DMS114 treated with DMSO at 0.1 percent for 48 hours (cell line): ENCODE measurements around the gene FANCD2OS.
"Not testable (repeated sequence)": the region's sequence is repeated elsewhere in the genome, so short reads cannot be mapped to it uniquely, and the experiment has no call there.

ENCODE experiments used
- DNase-seq: peaks from one replicate; lab custom pipeline; 2025; ENCODE audit not compliant: unreplicated experiment; lab: John Stamatoyannopoulos, UW

Gene FANCD2OS, protein sequence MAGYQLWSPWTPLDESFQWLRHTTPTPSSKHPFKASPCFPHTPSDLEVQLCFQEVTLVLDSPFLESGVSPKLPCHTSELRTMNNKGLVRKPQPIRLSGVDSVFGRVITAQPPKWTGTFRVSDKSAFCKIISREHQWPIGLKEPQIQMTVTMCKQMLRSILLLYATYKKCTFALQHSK

DNA sequence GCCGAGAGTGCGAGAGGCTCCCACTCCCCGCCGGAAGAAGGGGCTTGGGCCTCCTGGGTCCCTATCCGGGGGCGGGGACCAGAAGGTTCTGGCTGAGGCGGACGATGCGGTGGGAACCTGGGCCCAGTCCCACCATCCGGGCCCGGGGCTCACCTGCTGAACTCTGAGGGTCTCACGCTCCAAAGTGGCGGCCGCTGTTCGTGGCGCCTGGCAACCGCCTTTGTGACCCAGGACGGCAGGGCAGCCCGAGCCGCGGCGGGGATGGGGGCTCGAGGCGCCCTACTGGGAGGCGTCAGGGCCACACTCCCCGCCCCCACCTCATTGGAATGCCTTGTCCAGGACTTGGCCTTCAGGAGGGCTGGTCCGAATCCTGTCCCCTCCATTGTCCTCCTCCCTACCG, at the start of gene FANCD2OS:
Gene FANCD2OS, minus strand, starts transcription at position 165 of the 400 bp plus-strand sequence. CDS start 3,481 bp downstream, outside the sequence.
- DNase-seq: no peak

DNA sequence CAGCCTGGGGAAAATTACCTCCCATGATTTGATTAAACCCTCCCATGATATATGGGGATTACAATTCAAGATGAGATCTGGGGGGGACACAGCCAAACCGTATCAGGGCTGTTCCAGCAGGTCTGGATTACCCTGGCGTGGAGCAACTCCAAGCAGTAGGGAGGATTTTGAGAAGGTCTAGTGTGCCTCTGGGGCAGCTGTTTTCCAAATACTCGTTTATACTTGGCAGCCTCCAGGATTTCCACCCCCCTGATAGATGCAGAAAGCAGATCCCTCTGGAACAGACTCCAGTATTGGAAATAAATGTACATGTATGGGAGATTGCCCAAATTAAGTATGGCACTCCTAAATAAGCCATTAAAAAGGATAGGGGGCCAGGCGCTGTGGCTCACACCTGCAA, 49.0 kb upstream of the FANCD2OS start:
- DNase-seq: no peak

DNA sequence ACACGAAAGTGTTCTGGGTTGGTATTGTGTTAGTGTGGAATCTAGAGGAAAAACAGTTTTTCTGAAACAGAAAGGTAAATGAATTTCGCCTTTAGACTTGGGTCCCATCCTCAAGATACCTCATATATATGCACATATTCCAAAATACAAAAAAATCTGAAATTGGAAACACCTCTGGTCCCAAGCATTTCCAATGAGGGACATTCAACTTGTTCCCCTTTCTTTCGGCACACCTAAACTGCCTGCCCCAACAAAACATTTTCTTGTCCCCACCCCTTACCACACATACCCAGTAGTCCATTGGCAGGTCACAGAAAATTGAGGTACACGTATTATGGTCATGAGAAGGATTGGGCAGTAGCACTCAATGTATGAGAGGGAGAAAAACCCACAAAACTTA, 47.6 kb upstream of the FANCD2OS start:
- DNase-seq: no peak

DNA sequence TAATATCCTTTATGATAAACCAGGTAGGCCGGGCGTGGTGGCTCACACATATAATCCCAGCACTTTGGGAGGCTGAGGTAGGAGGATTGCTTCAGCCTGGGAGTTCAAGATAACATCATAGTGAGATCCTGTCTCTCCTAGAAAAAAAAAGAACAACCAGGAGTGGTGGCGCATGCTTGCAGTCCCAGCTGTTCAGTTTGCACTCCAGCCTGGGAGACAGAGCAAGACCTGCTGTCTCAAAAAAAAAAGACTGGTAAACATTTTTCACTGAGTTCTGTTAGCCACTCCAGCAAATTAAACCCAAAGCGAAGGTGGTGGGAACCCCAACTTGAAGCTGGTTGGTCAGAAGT, 47.0 kb upstream of the FANCD2OS start:
- no peak for DNase-seq

DNA sequence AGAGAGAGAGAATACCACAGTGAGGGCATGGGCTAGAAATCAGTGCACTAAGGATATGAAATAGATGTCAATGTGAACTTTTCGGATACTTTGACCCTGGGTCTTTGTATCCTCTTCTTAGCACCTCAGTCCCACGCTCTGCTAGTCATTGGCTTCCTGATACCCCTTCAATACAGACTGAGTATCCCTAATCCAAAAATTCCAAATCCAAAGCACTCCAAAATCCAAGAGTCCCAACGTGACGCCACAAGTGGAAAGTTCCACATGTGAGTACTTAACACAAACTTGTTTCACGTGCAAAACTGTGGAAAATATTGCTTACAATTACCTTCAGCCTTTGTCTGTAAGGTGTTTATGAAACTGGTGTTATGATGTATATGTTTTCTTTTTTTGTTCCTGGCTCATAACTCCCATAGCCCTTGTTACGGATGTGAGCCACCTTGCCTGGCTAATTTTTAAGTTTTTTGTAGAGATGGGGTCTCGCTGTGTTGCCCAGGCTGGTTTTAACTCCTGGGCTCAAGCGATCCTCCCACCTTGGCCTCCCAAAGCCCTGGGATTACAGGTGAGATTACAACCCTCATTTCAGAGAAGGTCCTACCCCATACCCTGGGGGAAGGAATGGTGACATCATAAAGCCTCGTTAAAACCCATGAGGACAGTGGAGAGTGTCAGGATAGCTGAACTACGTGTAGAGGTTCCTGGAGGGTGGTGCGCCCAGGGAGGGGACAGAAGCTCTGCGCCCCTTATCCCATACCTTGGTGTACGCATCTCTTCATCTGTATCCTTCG, 46.5 kb upstream of the FANCD2OS start:
- DNase-seq: no peak

DNA sequence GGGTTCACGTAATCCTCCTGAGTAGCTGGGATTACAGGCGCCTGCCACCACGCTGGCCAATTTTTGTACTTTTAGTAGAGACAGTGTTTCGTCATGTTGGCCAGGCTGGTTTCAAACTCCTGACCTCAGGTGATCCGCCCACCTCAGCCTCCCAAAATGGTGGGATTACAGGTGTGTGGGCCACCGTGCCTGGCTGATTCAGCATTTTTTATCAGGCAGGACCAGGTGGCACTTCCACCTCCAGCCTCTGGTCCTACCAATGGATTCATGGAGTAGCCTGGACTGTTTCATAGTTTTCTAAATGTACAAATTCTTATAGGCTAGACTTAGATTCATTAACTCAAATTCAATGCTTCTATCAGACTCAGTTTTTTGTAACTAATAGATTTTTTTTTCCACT, 42.9 kb upstream of the FANCD2OS start:
- no peak for DNase-seq

DNA sequence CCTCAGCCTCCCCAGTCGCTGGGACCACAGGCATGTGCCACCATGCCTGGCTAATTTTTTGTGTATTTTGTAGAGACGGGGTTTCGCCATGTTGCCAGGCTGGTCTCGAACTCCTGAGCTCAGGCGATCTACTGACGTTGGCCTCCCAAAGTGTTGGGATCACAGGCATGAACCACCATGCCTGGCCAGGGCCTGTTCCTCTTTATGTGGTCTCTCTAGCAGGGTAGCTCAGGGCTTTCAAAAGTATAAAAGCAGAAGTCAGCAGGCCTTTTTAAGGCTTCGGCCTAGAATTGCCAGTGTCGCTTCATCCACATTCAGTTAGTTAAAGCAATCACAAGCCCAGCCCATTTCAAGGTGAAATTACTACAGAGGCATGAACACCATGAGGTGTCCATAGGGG, 41.2 kb upstream of the FANCD2OS start:
- no peak for DNase-seq

DNA sequence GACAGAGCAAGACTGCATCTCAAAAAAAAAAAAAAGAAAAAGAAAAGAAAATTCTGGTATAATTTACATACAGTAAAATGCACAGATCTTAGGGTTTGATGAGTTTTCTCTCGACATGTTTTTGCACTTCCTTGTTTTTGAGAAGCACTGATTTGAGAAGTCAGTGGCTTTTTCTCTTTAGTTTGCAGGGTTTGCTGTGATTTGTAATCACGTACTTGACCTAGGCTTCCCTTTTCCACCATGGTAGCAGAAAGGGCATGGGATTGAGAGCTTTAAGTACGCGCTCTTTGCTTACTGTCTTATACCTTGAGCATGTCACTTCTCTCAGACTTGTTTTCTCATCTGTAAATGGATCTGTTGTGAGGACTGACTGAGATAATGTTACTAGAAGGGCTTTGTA, 37.6 kb upstream of the FANCD2OS start:
- DNase-seq: no peak

DNA sequence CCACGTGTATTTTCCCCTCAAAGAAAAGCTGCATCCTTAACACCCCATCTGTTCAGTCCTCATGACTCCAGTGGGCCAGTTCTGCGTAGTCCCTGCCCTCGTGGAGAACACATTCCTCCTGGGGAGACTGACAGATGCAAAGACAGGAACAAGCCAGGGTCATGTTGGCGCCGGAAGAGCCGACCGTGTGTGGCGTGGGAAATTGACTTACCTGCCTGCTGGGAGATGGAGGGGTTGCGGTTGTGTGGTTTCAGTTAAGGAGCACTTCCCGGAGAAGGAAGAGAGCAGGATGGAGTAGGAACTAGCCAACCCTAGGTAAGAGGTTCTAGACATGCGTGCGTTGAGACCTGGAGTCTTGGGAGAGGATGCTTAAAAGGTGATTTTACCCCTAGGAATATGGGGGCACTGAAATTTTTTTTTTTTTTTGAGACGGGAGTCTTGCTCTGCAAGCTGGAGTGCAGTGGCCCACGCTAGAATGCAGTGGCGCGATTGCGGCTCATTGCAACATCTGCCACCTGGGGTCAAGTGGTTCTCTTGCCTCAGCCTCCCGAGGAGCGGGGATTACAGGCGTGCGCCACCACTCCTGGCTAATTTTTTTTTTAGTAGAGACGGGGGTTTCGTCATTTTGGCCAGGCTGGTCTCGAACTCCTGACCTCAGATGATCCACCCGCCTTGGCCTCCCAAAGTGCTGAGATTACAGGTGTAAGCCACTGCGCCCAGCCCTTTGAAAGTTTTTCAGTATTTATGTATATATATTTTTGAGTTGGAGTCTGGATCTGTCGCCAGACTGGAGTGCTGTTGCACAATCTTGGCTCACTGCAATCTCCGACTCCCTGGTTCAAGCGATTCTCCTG, 34.9 kb upstream of the FANCD2OS start:
- DNase-seq: no peak

DNA sequence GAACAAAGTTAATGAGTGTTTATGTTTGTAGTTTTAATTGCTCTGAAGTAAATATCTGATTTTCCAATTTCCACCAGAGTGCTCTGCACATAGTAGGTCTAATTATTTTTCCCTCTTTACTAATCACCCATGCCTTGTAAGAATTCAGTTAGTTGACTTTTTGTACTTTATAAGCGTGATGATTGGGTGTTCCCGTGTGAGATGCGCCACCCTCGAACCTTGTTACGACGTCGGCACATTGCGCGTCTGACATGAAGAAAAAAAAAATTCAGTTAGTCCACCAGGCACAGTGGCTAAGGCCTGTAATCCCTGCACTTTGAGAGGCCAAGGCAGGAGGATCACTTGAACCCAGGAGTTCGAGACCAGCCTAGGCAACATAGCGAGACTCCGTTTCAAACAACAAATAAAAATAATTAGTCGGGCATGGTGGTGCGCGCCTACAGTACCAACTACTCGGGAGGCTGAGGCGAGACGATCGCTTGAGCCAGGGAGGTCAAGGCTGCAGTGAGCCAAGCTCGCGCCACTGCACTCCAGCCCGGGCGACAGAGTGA, 33.0 kb upstream of the FANCD2OS start:
- DNase-seq: no peak

DNA sequence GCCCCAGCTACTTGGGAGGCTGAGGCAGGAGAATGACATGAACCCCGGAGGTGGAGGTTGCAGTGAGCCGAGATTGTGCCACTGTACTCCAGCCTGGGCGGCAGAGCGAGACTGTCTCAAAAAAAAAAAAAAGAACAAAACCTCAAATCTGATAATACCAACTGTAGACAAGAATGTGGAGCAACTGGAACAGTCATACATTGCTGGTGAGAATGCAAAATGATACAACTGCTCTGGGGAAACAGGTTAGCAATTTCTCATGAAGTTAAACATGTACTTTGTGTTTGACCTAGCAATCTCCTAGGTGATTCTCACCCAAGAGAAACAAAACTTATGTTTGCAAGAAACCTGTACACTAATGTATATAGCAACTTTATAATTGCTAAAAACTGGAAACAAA, 29.1 kb upstream of the FANCD2OS start:
- no peak for DNase-seq

DNA sequence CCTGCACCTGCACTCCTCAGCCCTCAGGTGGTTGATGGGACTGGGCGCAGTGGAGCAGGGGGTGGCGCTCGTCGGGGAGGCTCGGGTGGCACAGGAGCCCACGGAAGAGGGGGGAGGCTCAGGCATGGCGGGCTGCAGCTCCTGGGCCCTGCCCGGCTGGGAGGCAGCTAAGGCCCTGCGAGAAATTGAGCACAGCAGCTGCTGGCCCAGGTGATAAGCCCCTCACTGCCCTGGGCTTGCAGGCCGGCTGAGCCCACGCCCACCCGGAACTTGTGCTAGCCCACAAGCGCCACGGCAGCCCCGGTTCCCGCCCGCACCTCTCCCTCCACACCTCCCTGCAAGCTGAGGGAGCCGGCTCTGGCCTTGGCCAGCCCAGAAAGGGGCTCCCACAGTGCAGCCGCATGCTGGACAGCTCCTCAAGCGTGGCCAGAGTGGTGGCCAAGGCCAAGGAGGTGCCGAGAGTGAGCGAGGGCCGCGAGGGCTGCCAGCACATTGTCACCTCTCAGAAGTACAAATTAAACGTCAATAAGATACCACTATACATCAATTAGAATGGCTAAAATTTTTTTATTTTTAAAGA, 28.5 kb upstream of the FANCD2OS start:
- no peak for DNase-seq

DNA sequence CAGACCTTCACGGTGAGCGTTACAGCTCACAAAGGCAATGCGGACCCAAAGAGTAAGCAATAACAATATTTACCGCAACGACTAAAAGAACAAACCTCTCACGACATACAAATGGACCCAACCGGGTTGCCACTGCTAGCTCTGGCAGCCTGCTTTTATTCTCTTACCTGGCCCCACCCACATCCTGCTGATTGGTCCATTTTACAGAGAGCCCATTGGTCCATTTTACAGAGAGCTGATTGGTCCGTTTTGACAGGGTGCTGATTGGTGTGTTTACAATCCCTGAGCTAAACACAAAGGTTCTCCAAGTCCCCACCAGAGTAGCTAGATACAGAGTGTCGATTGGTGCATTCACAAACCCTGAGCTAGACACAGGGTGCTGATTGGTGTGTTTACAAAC, 27.8 kb upstream of the FANCD2OS start:
- DNase-seq: not testable (repeated sequence)

DNA sequence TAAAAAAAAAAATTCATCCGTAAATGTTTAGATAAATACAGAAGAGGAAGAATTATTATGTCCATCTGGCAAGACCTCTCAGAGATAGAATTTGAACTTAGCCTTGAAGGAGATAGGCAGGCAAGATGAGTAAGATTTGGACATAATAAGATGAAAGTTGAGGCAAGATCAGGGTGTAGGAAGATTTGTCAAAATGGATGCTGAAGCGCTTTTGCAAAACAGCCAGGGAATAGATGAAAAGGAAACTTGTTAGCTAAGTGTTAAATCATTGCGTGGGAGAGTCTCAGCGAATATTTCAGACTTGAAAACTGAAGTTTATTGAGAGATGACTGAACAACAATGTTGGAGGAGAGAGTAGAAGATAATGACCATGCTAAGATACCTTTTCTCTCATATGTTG, 14.7 kb upstream of the FANCD2OS start:
- no peak for DNase-seq

DNA sequence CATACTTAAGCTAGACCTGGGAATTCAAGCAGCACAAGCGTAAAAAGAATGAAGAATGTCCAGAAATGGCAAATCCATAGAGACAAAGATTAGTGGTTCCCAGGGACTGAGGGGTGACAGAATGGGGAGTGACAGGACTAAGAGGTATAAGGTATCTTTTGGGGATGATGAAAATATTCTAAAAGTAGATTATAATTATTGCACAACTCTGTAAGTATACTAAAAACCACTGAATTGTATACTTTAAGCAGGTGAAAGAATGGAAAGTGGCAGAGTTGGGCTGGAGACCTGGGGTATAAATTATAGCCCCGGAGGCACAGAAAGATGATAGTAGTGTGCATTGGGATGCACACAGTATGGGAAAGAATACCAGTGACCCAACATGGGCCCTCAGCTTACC, 13.0 kb upstream of the FANCD2OS start:
- no peak for DNase-seq

DNA sequence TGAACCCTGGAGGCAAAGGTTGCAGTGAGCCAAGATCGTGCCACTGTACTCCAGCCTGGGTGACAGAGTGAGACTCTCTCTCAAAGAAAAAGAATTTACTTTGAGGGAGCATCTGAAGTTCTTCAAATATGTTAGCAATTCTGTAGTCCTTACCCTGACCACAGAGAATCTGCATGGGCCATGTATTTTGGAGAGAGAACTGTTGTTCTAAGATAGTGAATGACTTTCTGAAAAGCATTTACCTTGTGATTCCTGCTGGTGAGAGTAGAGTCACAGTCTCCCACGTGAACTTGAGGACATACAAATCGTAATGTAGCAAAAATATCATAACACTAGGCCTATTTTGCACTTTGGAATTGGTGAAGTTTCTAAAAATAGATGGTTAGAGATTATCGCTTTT, 11.3 kb upstream of the FANCD2OS start:
- no peak for DNase-seq

DNA sequence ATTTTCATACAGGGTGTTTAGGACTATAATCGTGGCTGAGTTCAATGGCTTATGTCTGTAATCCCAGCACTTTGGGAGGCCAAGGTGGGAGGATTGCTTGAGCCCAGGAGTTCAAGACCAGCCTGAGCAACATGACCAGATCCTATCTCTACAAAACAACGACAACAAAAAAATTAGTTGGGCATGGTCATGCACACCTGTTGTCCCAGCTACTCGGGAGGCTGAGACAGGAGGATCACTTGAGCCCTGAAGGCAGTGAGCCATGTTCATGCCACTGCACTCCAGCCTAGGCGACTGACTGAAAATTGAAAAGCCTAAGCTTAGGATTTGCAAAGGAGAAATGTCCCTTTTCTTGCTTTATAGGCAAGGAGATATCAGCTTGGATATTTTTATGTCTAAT, 8.9 kb upstream of the FANCD2OS start:
- DNase-seq: no peak

DNA sequence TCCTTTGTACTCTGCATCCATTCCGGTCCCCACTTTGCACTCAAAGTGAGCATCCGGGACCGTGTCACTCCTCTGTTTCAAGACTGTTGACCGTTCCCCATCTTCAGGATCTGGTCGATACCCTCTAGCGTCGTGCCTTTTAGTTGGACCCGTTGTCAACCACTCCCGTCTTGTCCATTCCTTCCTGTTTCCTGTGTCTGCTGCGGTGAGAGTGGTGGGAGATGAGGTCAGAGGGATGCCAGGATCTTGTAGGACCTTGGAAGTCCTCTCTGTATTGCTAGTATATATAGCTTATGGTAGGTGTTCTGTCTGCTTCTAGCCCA, 8.0 kb upstream of the FANCD2OS start:
- DNase-seq: no peak

DNA sequence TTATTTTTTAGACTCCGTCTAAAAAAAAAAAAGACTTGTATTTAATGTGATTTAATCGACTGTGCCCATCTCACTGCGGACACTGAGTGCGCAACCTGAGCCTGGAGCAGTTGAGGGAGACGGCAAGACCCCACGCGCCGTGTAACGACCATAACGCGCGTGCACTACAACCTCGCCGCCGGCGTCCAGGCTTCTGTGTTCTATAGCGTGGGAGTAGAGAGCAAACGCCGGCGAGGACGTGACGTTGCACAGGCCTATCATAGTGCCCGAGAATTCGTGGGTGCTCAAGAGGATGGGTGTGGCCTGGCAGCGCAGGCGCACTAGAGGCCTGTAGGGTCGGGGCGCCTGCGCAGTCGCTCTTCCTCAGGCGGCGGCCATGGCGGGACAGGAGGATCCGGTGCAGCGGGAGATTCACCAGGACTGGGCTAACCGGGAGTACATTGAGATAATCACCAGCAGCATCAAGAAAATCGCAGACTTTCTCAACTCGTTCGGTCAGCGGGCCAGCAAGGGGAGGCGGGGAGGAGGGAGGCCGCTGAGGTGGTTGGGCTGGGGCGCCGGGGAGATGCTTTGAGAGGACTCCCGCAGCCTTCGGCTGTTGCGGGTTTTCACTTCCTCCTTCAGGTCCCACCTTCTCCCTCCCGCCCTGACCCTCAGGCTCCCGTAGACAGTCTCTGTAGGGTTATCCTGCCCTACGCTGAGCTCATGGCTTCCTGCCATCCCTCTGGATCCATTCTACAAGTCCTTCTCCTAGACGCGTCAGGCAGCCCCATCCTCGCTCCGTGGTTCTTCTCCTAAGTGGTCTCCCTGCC, 7.5 kb upstream of the FANCD2OS start, which contains the start of gene BRK1:
Gene BRK1, plus strand, starts transcription at position 350 of the 812 bp plus-strand sequence. Its CDS starts 27 bp downstream, at position 377.
- DNase-seq: peak; percentile 93

DNA sequence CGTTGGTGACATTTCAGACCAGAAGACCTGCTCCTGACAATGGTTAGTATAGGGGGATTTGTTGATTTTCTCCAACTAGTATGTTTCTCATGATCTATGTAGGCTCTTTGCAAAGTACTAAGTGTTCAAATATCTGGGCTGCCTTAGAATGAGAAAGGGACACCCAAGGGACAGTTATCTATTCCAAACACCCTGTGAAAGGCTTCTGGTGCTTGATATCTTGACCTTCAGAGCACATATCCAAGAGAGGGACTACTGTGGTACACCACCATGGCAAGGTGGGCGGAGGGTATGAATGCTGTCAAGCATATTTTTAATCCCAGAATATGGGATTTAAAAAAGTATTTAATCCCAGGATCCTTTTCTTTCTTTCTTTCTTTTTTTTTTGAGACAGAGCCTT, 1.1 kb downstream of the FANCD2OS start:
- no peak for DNase-seq

DNA sequence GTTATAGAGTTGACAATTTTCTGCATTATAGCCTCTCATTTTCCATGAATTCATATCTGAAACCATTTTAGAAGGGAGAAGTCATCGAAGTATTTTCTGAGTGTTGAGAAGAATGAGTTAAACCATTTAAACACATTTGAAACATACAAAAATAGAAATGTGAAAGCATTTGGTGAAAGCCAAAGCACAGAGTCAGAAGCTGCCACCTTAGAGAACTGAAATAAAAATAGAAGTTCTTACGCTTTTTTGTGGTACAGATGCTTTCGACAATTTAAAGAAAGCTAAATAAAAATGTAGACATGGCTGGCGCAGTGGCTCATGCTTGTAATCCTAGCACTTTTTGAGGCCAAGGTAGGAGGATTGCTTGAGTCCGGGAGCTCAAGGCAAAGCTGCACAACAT, 9.0 kb downstream of the FANCD2OS start:
- no peak for DNase-seq
